GM18499 (cell line): Measurements from ENCODE around the gene INAVA.

Source experiments
- ATAC-seq: cut with Tn5 transposase; IDR thresholded peaks from one replicate; pipeline ENCODE4 v1.9.1; 2021; ENCODE audit warnings: moderate number of reproducible peaks; ENCODE audit not compliant: insufficient read depth, unreplicated experiment

Gene INAVA

GRCh38 chr1:200874694-200875093, 20.0 kb upstream of the INAVA start:
- ATAC-seq = no peak

- ATAC-seq = no peak
Observed at GRCh38 chr1:200875416-200875815, 19.3 kb upstream of the INAVA start.

GRCh38 chr1:200877010-200877409, 17.7 kb upstream of the INAVA start:
- ATAC-seq = no peak

GRCh38 chr1:200877839-200878551, 16.7 kb upstream of the INAVA start:
- peak; percentile 35 for ATAC-seq

- ATAC-seq = peak; percentile 56
Observed at GRCh38 chr1:200880212-200880611, 14.5 kb upstream of the INAVA start.

- no peak for ATAC-seq
Observed at GRCh38 chr1:200883118-200883517, 11.6 kb upstream of the INAVA start.

GRCh38 chr1:200885623-200886402, 8.9 kb upstream of the INAVA start:
- ATAC-seq = no peak

GRCh38 chr1:200886594-200886993, 8.1 kb upstream of the INAVA start:
- ATAC-seq = no peak

GRCh38 chr1:200887036-200887435, 7.7 kb upstream of the INAVA start:
- ATAC-seq = no peak

GRCh38 chr1:200887772-200888348, 6.8 kb upstream of the INAVA start:
- ATAC-seq = no peak

GRCh38 chr1:200888349-200888838, 6.3 kb upstream of the INAVA start:
- peak; percentile 88 for ATAC-seq

GRCh38 chr1:200889571-200889970, 5.1 kb upstream of the INAVA start:
- no peak for ATAC-seq

GRCh38 chr1:200890027-200890426, 4.7 kb upstream of the INAVA start:
- ATAC-seq = no peak

- ATAC-seq = no peak
Observed at GRCh38 chr1:200890818-200891773, 3.6 kb upstream of the INAVA start.

GRCh38 chr1:200891774-200892157, 2.9 kb upstream of the INAVA start:
- no peak for ATAC-seq

- ATAC-seq = no peak
Observed at GRCh38 chr1:200892546-200892945, 2.2 kb upstream of the INAVA start.

GRCh38 chr1:200892958-200893357, 1.7 kb upstream of the INAVA start:
- ATAC-seq = no peak

GRCh38 chr1:200893411-200893901, 1.2 kb upstream of the INAVA start:
- ATAC-seq = no peak

GRCh38 chr1:200895443-200895789, 716 bp downstream of the INAVA start:
- no peak for ATAC-seq
